ENCODE results near the gene RBPJL.

RBPJL gene

DNA sequence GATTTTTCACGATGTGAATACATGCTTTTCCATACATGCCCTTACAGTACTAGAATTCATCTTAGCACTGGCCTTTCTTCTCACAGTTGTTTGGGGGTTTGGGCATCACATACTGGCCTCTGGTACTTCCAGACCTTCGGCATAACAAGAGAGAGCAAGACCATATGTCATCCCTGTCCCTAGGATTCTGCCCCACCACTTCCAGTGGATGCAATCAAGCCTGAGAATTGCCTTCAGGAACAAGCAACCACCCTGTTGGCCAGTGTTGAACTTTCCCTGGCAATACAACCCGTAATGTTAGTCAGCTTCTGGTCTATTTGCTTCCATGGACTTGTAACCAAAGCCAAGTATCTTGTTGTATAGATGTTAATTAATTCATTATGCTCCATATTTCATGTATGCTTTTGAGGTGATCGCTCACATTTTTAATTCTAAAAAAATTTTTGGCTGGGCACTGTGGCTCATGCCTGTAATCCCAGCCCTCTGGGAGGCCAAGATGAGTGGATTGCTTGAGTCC lies 36.8 kb upstream of the RBPJL start:
- Histone ChIP-seq H3K9me3 (ENCODE audit: insufficient read depth, low read length) (no peaks in the 10 kb centered on the region), H3K9me2 (replicated peaks; ENCODE audit: insufficient read depth, low read length) (no peaks in the 10 kb centered on the region), H2AFZ (ENCODE audit: low read depth, low read length, severe bottlenecking) (no peak overlapping the region), H3K4me2 (ENCODE audit: low read depth, low read length, poor library complexity, severe bottlenecking) (no peak overlapping the region), H3K9ac (ENCODE audit: low read length) (no peak overlapping the region), H3F3A (ENCODE audit: insufficient read depth) (no peaks in the 10 kb centered on the region), H3K79me2 (ENCODE audit: insufficient read depth, low read length) (no peaks in the 10 kb centered on the region), H3K27me3 (ENCODE audit: low read length) (no peaks in the 10 kb centered on the region), H3K27ac (ENCODE audit: low read depth, low read length) (no peak overlapping the region), H3K36me3 (ENCODE audit: low read length) (no peaks in the 10 kb centered on the region), H4K20me1 (ENCODE audit: low read depth, low read length) (no peaks in the 10 kb centered on the region), H3K4me3 (ENCODE audit: insufficient read depth, low read length, poor library complexity, severe bottlenecking) (no peak overlapping the region)
- TF ChIP-seq EZH2phosphoT487 (conservative IDR thresholded peaks at IDR 0.05; ENCODE audit: low read length) = no peak
- TF ChIP-seq, protein P1, sequence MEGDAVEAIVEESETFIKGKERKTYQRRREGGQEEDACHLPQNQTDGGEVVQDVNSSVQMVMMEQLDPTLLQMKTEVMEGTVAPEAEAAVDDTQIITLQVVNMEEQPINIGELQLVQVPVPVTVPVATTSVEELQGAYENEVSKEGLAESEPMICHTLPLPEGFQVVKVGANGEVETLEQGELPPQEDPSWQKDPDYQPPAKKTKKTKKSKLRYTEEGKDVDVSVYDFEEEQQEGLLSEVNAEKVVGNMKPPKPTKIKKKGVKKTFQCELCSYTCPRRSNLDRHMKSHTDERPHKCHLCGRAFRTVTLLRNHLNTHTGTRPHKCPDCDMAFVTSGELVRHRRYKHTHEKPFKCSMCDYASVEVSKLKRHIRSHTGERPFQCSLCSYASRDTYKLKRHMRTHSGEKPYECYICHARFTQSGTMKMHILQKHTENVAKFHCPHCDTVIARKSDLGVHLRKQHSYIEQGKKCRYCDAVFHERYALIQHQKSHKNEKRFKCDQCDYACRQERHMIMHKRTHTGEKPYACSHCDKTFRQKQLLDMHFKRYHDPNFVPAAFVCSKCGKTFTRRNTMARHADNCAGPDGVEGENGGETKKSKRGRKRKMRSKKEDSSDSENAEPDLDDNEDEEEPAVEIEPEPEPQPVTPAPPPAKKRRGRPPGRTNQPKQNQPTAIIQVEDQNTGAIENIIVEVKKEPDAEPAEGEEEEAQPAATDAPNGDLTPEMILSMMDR (IDR thresholded peaks at IDR 0.05; ENCODE audit: insufficient read depth, low read length, poor library complexity, severe bottlenecking) = no peak

DNA sequence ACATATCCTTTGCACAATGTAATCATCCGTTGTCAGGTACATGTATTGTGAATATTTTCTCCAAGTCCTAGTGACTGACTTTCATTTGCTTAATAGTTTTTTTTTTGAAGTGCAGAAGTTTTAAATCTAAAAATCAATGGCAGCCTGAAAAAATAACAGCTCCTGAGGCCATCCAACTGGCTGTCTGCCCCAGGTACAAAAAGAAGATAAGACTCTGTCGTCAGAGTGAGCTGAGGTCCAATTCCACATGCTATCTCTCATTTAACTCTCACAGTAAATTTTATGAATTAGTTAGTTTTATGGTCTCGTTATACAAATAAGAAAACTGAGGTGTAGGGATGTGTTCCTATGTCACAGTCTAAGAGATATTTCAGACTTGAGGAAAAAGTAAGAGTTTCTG lies 31.3 kb upstream of the RBPJL start:
- H3K79me2 ChIP-seq (ENCODE audit: insufficient read depth, low read length) = no peaks in the 10 kb centered on the region
- no peaks in the 10 kb centered on the region for H3K27me3 ChIP-seq (ENCODE audit: low read length)
- H3K9ac ChIP-seq (ENCODE audit: low read length) = no peak overlapping the region
- no peak for TF ChIP-seq EZH2phosphoT487 (conservative IDR thresholded peaks at IDR 0.05; ENCODE audit: low read length)
- TF ChIP-seq, protein P1 (IDR thresholded peaks at IDR 0.05; ENCODE audit: insufficient read depth, low read length, poor library complexity, severe bottlenecking) = no peak
- H4K20me1 ChIP-seq (ENCODE audit: low read depth, low read length) = no peaks in the 10 kb centered on the region
- H2AFZ ChIP-seq (ENCODE audit: low read depth, low read length, severe bottlenecking) = no peak overlapping the region
- H3F3A ChIP-seq (ENCODE audit: insufficient read depth) = no peaks in the 10 kb centered on the region
- no peak overlapping the region for H3K4me2 ChIP-seq (ENCODE audit: low read depth, low read length, poor library complexity, severe bottlenecking)
- no peaks in the 10 kb centered on the region for H3K9me2 ChIP-seq (replicated peaks; ENCODE audit: insufficient read depth, low read length)
- no peaks in the 10 kb centered on the region for H3K36me3 ChIP-seq (ENCODE audit: low read length)
- no peaks in the 10 kb centered on the region for H3K9me3 ChIP-seq (ENCODE audit: insufficient read depth, low read length)
- no peak overlapping the region for H3K27ac ChIP-seq (ENCODE audit: low read depth, low read length)
- no peak overlapping the region for H3K4me3 ChIP-seq (ENCODE audit: insufficient read depth, low read length, poor library complexity, severe bottlenecking)

GRCh38 chr20:45279992-45280391 lies 26.6 kb upstream of the RBPJL start:
- Histone ChIP-seq H3K9me3 (ENCODE audit: insufficient read depth, low read length) (no peaks in the 10 kb centered on the region), H3F3A (ENCODE audit: insufficient read depth) (no peaks in the 10 kb centered on the region), H3K79me2 (ENCODE audit: insufficient read depth, low read length) (no peaks in the 10 kb centered on the region), H4K20me1 (ENCODE audit: low read depth, low read length) (no peaks in the 10 kb centered on the region), H3K27ac (ENCODE audit: low read depth, low read length) (no peak overlapping the region), H3K36me3 (ENCODE audit: low read length) (no peaks in the 10 kb centered on the region), H3K4me3 (ENCODE audit: insufficient read depth, low read length, poor library complexity, severe bottlenecking) (no peak overlapping the region), H3K9me2 (replicated peaks; ENCODE audit: insufficient read depth, low read length) (no peaks in the 10 kb centered on the region), H2AFZ (ENCODE audit: low read depth, low read length, severe bottlenecking) (no peak overlapping the region), H3K9ac (ENCODE audit: low read length) (no peak overlapping the region), H3K4me2 (ENCODE audit: low read depth, low read length, poor library complexity, severe bottlenecking) (no peak overlapping the region), H3K27me3 (ENCODE audit: low read length) (no peaks in the 10 kb centered on the region)
- TF ChIP-seq, protein P1 (IDR thresholded peaks at IDR 0.05; ENCODE audit: insufficient read depth, low read length, poor library complexity, severe bottlenecking) = no peak
